GM23338 (cell line): ENCODE results near the gene RAD23A.

Experiments
- EZH2 ChIP-seq: fragments of 200-600 bp; sonication (generic); IDR thresholded peaks from one replicate; pipeline ENCODE4 v1.8.0; 2017; ENCODE audit warnings: antibody characterized with exemption, mild to moderate bottlenecking, low read depth; ENCODE audit not compliant: unreplicated experiment
- EZH2phosphoT487 ChIP-seq: fragments of 200-600 bp; sonication (generic); IDR thresholded peaks from one replicate; pipeline ENCODE4 v1.8.1; 2018; ENCODE audit warnings: antibody characterized with exemption; ENCODE audit not compliant: unreplicated experiment
- JUNB ChIP-seq: IDR thresholded peaks from one replicate; pipeline ENCODE4 v1.6.1; 2016; ENCODE audit warnings: antibody characterized with exemption; ENCODE audit not compliant: unreplicated experiment
- NANOG ChIP-seq: IDR thresholded peaks from 2 replicates; pipeline ENCODE4 v1.6.1; 2016; ENCODE audit warnings: antibody characterized with exemption, borderline replicate concordance
- POLR2AphosphoS5 ChIP-seq: IDR thresholded peaks from 2 replicates; pipeline ENCODE4 v1.6.1; 2016; ENCODE audit warnings: antibody characterized with exemption, low read depth
- ZNF114 ChIP-seq: fragments of 250-450 bp; sonication (Bioruptor Pico); IDR thresholded peaks from 2 replicates; pipeline ENCODE4 v1.5.0; 2020; ENCODE audit warnings: mild to moderate bottlenecking, moderate library complexity
- TF ChIP-seq, protein P1 (sequence below), 2 experiments: fragments of 200-600 bp in 1 of 2; sonication (generic) in 1 of 2; conservative IDR thresholded peaks; 2 replicates each; pipeline versions ENCODE4 v1.5.1 to v1.6.1; 2016 to 2017; ENCODE audit warnings: antibody characterized with exemption in 2 of 2, low read depth in 2 of 2, mild to moderate bottlenecking in 2 of 2, moderate library complexity in 1 of 2
- TF ChIP-seq, protein P2 (sequence below): IDR thresholded peaks from one replicate; pipeline ENCODE4 v1.6.1; 2018; ENCODE audit warnings: antibody characterized with exemption; ENCODE audit not compliant: unreplicated experiment

DNA sequence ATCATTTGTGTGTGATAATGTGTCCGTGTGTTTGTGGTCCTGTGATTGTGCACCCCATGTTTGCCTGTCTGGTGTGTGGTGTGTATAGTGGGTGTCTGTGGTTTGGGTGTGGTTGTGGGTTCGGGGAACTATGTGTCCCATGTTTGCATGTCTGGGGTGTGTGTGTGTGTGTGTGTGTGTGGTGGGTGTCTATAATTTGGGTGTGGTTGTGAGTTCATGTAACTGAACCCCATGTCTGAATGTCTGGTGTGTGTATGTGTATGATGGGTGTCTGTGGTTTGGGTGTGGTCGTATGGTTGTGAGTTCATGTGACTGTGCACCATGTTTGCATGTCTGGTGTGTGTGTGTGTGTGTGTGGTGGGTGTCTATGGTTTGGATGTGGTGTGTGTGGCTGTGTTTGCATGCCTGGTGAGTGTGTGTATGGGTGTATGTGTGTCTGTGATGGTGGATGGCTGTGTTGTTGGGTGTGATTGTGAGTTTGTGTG lies 38.5 kb downstream of the RAD23A start:
- TF ChIP-seq, protein P1, sequence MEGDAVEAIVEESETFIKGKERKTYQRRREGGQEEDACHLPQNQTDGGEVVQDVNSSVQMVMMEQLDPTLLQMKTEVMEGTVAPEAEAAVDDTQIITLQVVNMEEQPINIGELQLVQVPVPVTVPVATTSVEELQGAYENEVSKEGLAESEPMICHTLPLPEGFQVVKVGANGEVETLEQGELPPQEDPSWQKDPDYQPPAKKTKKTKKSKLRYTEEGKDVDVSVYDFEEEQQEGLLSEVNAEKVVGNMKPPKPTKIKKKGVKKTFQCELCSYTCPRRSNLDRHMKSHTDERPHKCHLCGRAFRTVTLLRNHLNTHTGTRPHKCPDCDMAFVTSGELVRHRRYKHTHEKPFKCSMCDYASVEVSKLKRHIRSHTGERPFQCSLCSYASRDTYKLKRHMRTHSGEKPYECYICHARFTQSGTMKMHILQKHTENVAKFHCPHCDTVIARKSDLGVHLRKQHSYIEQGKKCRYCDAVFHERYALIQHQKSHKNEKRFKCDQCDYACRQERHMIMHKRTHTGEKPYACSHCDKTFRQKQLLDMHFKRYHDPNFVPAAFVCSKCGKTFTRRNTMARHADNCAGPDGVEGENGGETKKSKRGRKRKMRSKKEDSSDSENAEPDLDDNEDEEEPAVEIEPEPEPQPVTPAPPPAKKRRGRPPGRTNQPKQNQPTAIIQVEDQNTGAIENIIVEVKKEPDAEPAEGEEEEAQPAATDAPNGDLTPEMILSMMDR (conservative IDR thresholded peaks at IDR 0.05; ENCODE audit: low read depth in 2 of 2): no peak
- TF ChIP-seq EZH2: no peak
- no peak for TF ChIP-seq EZH2phosphoT487
- TF ChIP-seq POLR2AphosphoS5: no peak
- no peak for TF ChIP-seq JUNB
- TF ChIP-seq, protein P2, sequence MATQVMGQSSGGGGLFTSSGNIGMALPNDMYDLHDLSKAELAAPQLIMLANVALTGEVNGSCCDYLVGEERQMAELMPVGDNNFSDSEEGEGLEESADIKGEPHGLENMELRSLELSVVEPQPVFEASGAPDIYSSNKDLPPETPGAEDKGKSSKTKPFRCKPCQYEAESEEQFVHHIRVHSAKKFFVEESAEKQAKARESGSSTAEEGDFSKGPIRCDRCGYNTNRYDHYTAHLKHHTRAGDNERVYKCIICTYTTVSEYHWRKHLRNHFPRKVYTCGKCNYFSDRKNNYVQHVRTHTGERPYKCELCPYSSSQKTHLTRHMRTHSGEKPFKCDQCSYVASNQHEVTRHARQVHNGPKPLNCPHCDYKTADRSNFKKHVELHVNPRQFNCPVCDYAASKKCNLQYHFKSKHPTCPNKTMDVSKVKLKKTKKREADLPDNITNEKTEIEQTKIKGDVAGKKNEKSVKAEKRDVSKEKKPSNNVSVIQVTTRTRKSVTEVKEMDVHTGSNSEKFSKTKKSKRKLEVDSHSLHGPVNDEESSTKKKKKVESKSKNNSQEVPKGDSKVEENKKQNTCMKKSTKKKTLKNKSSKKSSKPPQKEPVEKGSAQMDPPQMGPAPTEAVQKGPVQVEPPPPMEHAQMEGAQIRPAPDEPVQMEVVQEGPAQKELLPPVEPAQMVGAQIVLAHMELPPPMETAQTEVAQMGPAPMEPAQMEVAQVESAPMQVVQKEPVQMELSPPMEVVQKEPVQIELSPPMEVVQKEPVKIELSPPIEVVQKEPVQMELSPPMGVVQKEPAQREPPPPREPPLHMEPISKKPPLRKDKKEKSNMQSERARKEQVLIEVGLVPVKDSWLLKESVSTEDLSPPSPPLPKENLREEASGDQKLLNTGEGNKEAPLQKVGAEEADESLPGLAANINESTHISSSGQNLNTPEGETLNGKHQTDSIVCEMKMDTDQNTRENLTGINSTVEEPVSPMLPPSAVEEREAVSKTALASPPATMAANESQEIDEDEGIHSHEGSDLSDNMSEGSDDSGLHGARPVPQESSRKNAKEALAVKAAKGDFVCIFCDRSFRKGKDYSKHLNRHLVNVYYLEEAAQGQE: no peak
- TF ChIP-seq NANOG: no peak
- no peak for TF ChIP-seq ZNF114
